H1 (cell line): ENCODE measurements around the gene ADGRV1. TPM values are rescaled to one million over a fixed set of nuclear protein-coding genes. Genes with fewer than 3 reads are reported as not detected.

Experiments used
- CTCF ChIA-PET: fragments of 300-600 bp; sonication (Branson Sonifier 250); formaldehyde crosslinking; loops from one replicate; lab custom pipeline; 2021; ENCODE audit not compliant: partially characterized antibody; lab: Charles Lee
- POLR2A ChIA-PET: fragments of 300-600 bp; sonication (Branson Sonifier 250); formaldehyde crosslinking; loops from one replicate; lab custom pipeline; 2021; ENCODE audit warnings: inconsistent platforms; ENCODE audit not compliant: partially characterized antibody; lab: Charles Lee
- DNase-seq, 2 experiments: peaks; one replicate each; pipeline versions ENCODE4 v3.0.0 to v3.0.0-alpha.2; 2010 to 2022; ENCODE audit warnings: low spot score in 2 of 2, low read depth in 1 of 2, mixed read lengths in 1 of 2
- FAIRE-seq: peaks from 2 replicates; lab custom pipeline; 2011; peaks lifted over from hg19 to GRCh38; lab: Jason Lieb, UNC
- H2AFZ ChIP-seq: 2 replicates; pipeline ENCODE4 v1.8.1; 2012; ENCODE audit warnings: low read length, inconsistent platforms
- H2AK5ac ChIP-seq: 2 replicates; pipeline ENCODE4 v1.6.1; 2013; ENCODE audit warnings: low read depth, low read length
- H2BK120ac ChIP-seq: replicated peaks from 2 replicates; pipeline ENCODE3; 2013; ENCODE audit warnings: low read depth, low read length, inconsistent platforms
- H2BK12ac ChIP-seq: 2 replicates; pipeline ENCODE4 v1.6.1; 2013; ENCODE audit warnings: low read depth, low read length
- H2BK15ac ChIP-seq: 2 replicates; pipeline ENCODE4 v1.6.1; 2013; ENCODE audit warnings: low read length
- H2BK20ac ChIP-seq: 2 replicates; pipeline ENCODE4 v1.6.1; 2013; ENCODE audit warnings: low read length
- H2BK5ac ChIP-seq: 2 replicates; pipeline ENCODE4 v1.6.1; 2013; ENCODE audit warnings: low read depth, low read length
- H3K14ac ChIP-seq: 2 replicates; pipeline ENCODE4 v1.6.1; 2013; ENCODE audit warnings: inconsistent platforms; ENCODE audit not compliant: insufficient read length
- H3K18ac ChIP-seq: 2 replicates; pipeline ENCODE4 v1.6.1; 2013; ENCODE audit warnings: low read length; ENCODE audit errors: extremely low read depth
- H3K23ac ChIP-seq: 2 replicates; pipeline ENCODE4 v1.6.1; 2013; ENCODE audit warnings: inconsistent platforms; ENCODE audit not compliant: insufficient read length
- H3K23me2 ChIP-seq: 2 replicates; pipeline ENCODE4 v1.6.1; 2013; ENCODE audit warnings: low read depth, low read length
- H3K27ac ChIP-seq: 2 replicates; pipeline ENCODE4 v1.6.1; 2011; ENCODE audit warnings: low read depth, low read length, inconsistent platforms
- H3K27me3 ChIP-seq, 4 experiments: replicated peaks in 1 of 4; 1 replicate in 1 of 4; 2 replicates in 3 of 4; pipeline versions ENCODE4 v1.6.1 to v1.8.1; 2011 to 2013; ENCODE audit warnings: low read length in 3 of 4, mild to moderate bottlenecking in 3 of 4, inconsistent platforms in 2 of 4, mixed read lengths in 2 of 4, moderate library complexity in 1 of 4; ENCODE audit not compliant: control insufficient read depth in 3 of 4, insufficient read depth in 3 of 4; ENCODE audit errors: extremely low read depth in 1 of 4
- H3K36me3 ChIP-seq, 4 experiments: 2 replicates each; pipeline versions ENCODE4 v1.6.1 to v1.8.1; 2011 to 2013; ENCODE audit warnings: mild to moderate bottlenecking in 4 of 4, low read length in 3 of 4, moderate library complexity in 2 of 4, control low read depth in 1 of 4, inconsistent platforms in 1 of 4; ENCODE audit not compliant: insufficient read depth in 4 of 4, control insufficient read depth in 2 of 4
- H3K4ac ChIP-seq: replicated peaks from 2 replicates; pipeline ENCODE3; 2013; ENCODE audit warnings: low read length, low read depth, mixed read lengths, inconsistent platforms; ENCODE audit not compliant: insufficient read length
- H3K4me1 ChIP-seq, 4 experiments: replicated peaks in 1 of 4; 1 replicate in 1 of 4; 2 replicates in 3 of 4; pipeline versions ENCODE4 v1.6.1 to v1.8.1; 2011 to 2013; ENCODE audit warnings: low read length in 3 of 4, inconsistent platforms in 2 of 4, mixed read lengths in 1 of 4; ENCODE audit not compliant: insufficient read depth in 4 of 4, control insufficient read depth in 3 of 4
- H3K4me2 ChIP-seq, 2 experiments: 2 replicates each; pipeline versions ENCODE4 v1.6.1 to v1.8.1; 2011 to 2013; ENCODE audit warnings: low read depth in 2 of 2, low read length in 2 of 2, control low read depth in 1 of 2, inconsistent platforms in 1 of 2, mild to moderate bottlenecking in 1 of 2; ENCODE audit not compliant: insufficient read depth in 1 of 2
- H3K4me3 ChIP-seq, 4 experiments: fragments of 200-600, 300-600 bp in 1 of 4; sonication (generic), shearing (Covaris generic), sonication (Bioruptor Twin) in 1 of 4; 2 replicates each; pipeline versions ENCODE4 v1.5.1 to v1.8.1; 2011 to 2016; ENCODE audit warnings: low read length in 4 of 4, low read depth in 3 of 4, control low read depth in 2 of 4, inconsistent platforms in 2 of 4, mild to moderate bottlenecking in 2 of 4, mixed read lengths in 1 of 4, moderate library complexity in 1 of 4; ENCODE audit not compliant: insufficient read depth in 2 of 4; ENCODE audit errors: extremely low read depth in 1 of 4
- H3K56ac ChIP-seq: replicated peaks from 2 replicates; pipeline ENCODE3; 2013; ENCODE audit warnings: low read depth, mild to moderate bottlenecking, mixed read lengths, low read length, inconsistent platforms; ENCODE audit not compliant: insufficient read length
- H3K79me1 ChIP-seq: 2 replicates; pipeline ENCODE4 v1.6.1; 2013; ENCODE audit warnings: low read depth, low read length, control low read depth
- H3K79me2 ChIP-seq, 2 experiments: 2 replicates each; pipeline versions ENCODE4 v1.6.1 to v1.8.1; 2012 to 2013; ENCODE audit warnings: low read length in 2 of 2, mild to moderate bottlenecking in 2 of 2, inconsistent platforms in 1 of 2; ENCODE audit not compliant: insufficient read depth in 2 of 2, control insufficient read depth in 1 of 2
- H3K9ac ChIP-seq, 4 experiments: replicated peaks in 1 of 4; 1 replicate in 1 of 4; 2 replicates in 3 of 4; pipeline versions ENCODE4 v1.6.1 to v1.8.1; 2011 to 2013; ENCODE audit warnings: low read depth in 3 of 4, low read length in 3 of 4, control low read depth in 2 of 4, mild to moderate bottlenecking in 2 of 4, moderate library complexity in 2 of 4, inconsistent platforms in 1 of 4; ENCODE audit errors: extremely low read depth in 1 of 4
- H3K9me3 ChIP-seq, 2 experiments: 2 replicates each; pipeline versions ENCODE4 v1.6.1 to v1.8.1; 2012 to 2013; ENCODE audit warnings: mild to moderate bottlenecking in 2 of 2, moderate library complexity in 2 of 2, control low read depth in 1 of 2, inconsistent platforms in 1 of 2, low read depth in 1 of 2, low read length in 1 of 2, mixed read lengths in 1 of 2; ENCODE audit not compliant: insufficient read depth in 2 of 2
- H4K20me1 ChIP-seq, 2 experiments: replicated peaks in 1 of 2; 2 replicates each; pipeline versions ENCODE3 to v1.8.1; 2011 to 2013; ENCODE audit warnings: inconsistent platforms in 2 of 2, low read length in 2 of 2, mild to moderate bottlenecking in 1 of 2; ENCODE audit not compliant: insufficient read depth in 2 of 2, control insufficient read depth in 1 of 2
- H4K5ac ChIP-seq: 2 replicates; pipeline ENCODE4 v1.6.1; 2013; ENCODE audit warnings: low read length, low read depth, mixed read lengths, inconsistent platforms; ENCODE audit not compliant: insufficient read length
- H4K8ac ChIP-seq: 2 replicates; pipeline ENCODE4 v1.8.0; 2013; ENCODE audit warnings: mild to moderate bottlenecking, moderate library complexity, low read length, inconsistent platforms; ENCODE audit not compliant: insufficient read depth; ENCODE audit errors: extremely low read depth
- H4K91ac ChIP-seq: replicated peaks from 2 replicates; pipeline ENCODE3; 2013; ENCODE audit warnings: low read length, mixed read lengths, inconsistent platforms; ENCODE audit not compliant: insufficient read length
- SIRT6 ChIP-seq: IDR thresholded peaks from one replicate; pipeline ENCODE4 v1.7.1; 2012; ENCODE audit warnings: low read length, inconsistent platforms
- WGBS, 2 experiments: shearing (Covaris generic) in 1 of 2; methylation state at CpG; one replicate each; pipeline versions ENCODE4 v1.1.6 to v1.1.7; 2013 to 2015; ENCODE audit warnings: low lambda C conversion rate in 2 of 2, mixed read lengths in 2 of 2, inconsistent platforms in 1 of 2, low coverage in 1 of 2, missing lambda C conversion rate in 1 of 2; ENCODE audit not compliant: insufficient replicate concordance in 2 of 2, insufficient coverage in 1 of 2, insufficient read length in 1 of 2; ENCODE audit errors: extremely low coverage in 1 of 2, missing lambda C conversion rate in 1 of 2; 5-methylcytosine and 5-hydroxymethylcytosine counted together
- polyA plus RNA-seq, 7 experiments: library from polyadenylated mRNA; depleted of rRNA in 3 of 7; stranded (reverse) in 5 of 7; unstranded in 2 of 7; fragments of >200 nt in 5 of 7; fragments of 200-250 nt in 2 of 7; gene quantifications; 1 replicate in 5 of 7; 2 replicates in 1 of 7; 4 replicates in 1 of 7; pipeline versions ENCODE4 v1.2.1 to v1.2.3, GENCODE V29; 2011 to 2013; ENCODE audit warnings: missing spikeins in 2 of 7, mixed read lengths in 2 of 7
- total RNA-seq: library from RNA; stranded (reverse); fragmentation: NEBNext Ultra II Directional; extraction: Animal tissue kit (Norgen Biotek cat#: 25700); gene quantifications from 2 replicates; pipeline ENCODE4 v1.2.1, GENCODE V29; 2021

The ADGRV1 gene
- total and polyA plus RNA-seq, 2 of the 8 experiments (the other 6 are each of a cell fraction or from before 2014, with no cell fraction given) = 53.1 to 62.2 TPM

- ChIA-PET POLR2A (interaction anchor here (0.6 kb wide), 1 partner anchor 200 kb away, joined by 3 read pairs; no protein-coding TSS in a partner anchor), CTCF (interaction anchor here (1.0 kb wide), 1 partner anchor 268 kb away, joined by 3 read pairs; no protein-coding TSS in a partner anchor)
- Histone ChIP-seq H3K23me2 (no peaks in the 10 kb centered on the region), H2BK20ac (no peak overlapping the region), H3K4me2 (no peak overlapping the region), H3K36me3 (peaks cover 0 to 2% (median 0%) of the 10 kb centered on the region in 4 experiments; a peak in 1 of 8 replicates), H3K79me1 (no peaks in the 10 kb centered on the region), H2BK5ac (no peak overlapping the region), H2BK12ac (no peak overlapping the region), H4K5ac (no peak overlapping the region), H4K91ac (no peak overlapping the region), H3K79me2 (no peaks in the 10 kb centered on the region), H3K9me3 (no peaks in the 10 kb centered on the region), H2BK15ac (no peak overlapping the region), H3K18ac (no peak overlapping the region), H3K14ac (no peak overlapping the region), H4K8ac (no peak overlapping the region), H3K4me3 (no peak overlapping the region), H3K4ac (no peak overlapping the region), H3K23ac (no peak overlapping the region), H2AFZ (no peak overlapping the region), H4K20me1 (no peaks in the 10 kb centered on the region), H2BK120ac (no peak overlapping the region), H3K56ac (no peak overlapping the region), H3K27ac (no peak overlapping the region), H3K27me3 (no peaks in the 10 kb centered on the region), H3K4me1 (no peaks in the 10 kb centered on the region), H3K9ac (no peak overlapping the region), H2AK5ac (no peak overlapping the region)
- WGBS, 2 experiments = 96% methylated on average over 3 of the region's 3 CpGs; no CpG with 5 or more reads in 1 of the 2 experiments
- TF ChIP-seq SIRT6 = no peak
- FAIRE-seq (no peak), DNase-seq (no peak)
Observed at GRCh38 chr5:91118354-91118753, 559.8 kb downstream of the ADGRV1 start.
